NCI-H524 treated with DMSO at 0.1 percent for 48 hours (cell line): ENCODE data around the gene WDPCP.
"Not testable (repeated sequence)": the region's sequence is repeated elsewhere in the genome, so short reads cannot be mapped to it uniquely, and the experiment has no call there.

ENCODE experiments used
- DNase-seq: peaks from one replicate; lab custom pipeline; 2025; lab: John Stamatoyannopoulos, UW

Gene WDPCP

DNA sequence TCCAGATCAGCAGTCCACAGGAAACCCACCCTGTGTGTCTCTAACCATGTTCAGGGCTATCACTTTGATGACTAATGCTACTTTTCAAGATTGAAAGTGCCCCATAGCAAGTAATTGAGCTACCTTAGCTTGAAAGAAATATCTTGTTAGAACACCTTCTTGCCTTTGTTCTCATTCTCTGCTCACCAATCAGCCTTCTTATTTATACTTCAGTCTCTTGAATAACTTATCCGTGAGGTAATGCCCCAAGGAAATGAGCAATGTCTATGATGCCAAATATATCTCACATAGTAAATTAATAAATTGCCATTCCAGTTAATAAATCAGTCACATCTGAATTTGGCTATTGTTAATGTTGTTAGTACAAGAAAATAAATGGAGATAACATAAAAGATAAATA lies 141.6 kb downstream of the WDPCP start:
- no peak for DNase-seq

- DNase-seq = no peak
Measured at GRCh38 chr2:63444565-63445288, 143.6 kb downstream of the WDPCP start.

DNA sequence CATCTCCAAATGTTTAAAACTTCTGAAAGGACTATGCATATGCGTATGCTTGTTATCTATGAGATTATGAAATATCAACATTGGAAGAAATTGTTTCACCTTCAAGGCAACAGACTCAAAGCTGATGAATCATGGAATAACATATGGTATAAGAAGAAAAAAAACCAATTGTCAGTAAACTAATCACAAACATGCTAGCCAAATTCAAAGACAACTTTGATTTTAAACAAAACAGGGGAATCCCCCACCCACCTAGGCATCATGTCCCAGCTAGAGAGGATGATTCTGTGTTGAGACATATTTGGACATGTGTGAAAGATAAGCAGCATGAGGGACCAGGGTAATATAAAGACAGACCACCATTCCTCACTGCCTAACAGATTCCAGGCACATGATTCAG lies 147.7 kb downstream of the WDPCP start:
- no peak for DNase-seq

GRCh38 chr2:63438181-63438580 lies 150.1 kb downstream of the WDPCP start:
- no peak for DNase-seq

- DNase-seq = no peak
Measured at GRCh38 chr2:63436488-63436887, 151.8 kb downstream of the WDPCP start.

GRCh38 chr2:63435070-63435469 lies 153.2 kb downstream of the WDPCP start:
- DNase-seq = no peak

- no peak for DNase-seq
Measured at GRCh38 chr2:63434024-63435001, 154.0 kb downstream of the WDPCP start.

GRCh38 chr2:63432373-63432772 lies 155.9 kb downstream of the WDPCP start:
- no peak for DNase-seq

- no peak for DNase-seq
Measured at GRCh38 chr2:63425606-63426005, 162.7 kb downstream of the WDPCP start.

- no peak for DNase-seq
Measured at GRCh38 chr2:63425079-63425416, 163.2 kb downstream of the WDPCP start.

- peak; percentile 13 for DNase-seq
Measured at GRCh38 chr2:63424329-63425078, 163.8 kb downstream of the WDPCP start.

DNA sequence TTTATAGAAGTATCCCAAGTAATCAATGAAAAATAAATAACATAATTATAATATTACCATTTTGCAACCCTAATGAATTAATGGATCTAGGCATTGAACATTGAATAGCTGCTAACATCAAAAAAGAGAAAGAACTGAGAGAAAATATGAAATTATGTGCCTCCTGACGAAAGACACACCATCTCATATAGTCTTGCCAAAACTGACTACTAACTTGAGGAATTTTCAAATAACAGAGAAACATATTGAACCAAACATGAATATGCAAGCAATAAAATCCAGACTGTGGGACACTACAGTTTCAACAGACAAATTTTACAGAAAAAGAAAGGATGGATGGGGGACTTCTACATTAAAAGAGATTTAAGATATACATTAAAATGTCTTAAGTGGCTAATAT lies 165.7 kb downstream of the WDPCP start:
- no peak for DNase-seq

DNA sequence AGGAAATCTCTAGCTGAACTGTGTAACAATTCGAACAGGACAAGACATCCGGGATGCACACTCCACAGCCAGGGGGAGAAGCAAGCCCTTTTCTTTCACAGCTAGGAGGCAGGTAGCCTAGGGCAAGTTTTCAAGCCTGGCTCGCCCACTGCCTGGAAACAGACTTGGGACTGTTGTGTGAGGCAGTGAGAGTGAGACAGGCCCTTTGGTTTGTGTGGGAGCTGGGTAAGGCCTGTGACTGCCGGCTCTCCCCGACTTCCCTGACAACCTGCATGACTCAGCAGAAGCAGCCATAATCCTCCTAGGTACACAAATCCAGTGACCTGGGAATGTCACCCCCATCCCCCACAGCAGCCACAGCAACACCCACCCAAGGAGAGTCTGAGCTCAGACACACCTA lies 179.7 kb downstream of the WDPCP start:
- DNase-seq = no peak

DNA sequence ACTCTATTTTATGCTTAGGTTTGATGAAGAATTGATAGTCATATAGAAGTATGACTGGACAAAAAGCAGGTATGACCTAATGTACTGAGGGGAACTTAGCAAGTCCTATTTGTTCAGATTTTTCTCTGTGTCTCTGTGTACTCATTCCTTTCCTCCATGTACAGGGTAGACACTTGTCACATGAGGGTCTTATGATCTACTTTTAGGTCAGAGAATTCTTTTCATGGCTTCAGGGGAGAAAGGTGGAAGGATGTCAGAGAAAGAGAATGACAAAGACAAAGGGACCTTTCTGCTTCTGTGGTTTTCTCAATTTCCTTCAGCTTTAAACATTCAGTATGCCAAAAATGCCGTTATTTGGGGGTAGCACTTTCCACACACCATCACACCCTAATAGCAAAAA lies 181.6 kb downstream of the WDPCP start:
- no peak for DNase-seq

DNA sequence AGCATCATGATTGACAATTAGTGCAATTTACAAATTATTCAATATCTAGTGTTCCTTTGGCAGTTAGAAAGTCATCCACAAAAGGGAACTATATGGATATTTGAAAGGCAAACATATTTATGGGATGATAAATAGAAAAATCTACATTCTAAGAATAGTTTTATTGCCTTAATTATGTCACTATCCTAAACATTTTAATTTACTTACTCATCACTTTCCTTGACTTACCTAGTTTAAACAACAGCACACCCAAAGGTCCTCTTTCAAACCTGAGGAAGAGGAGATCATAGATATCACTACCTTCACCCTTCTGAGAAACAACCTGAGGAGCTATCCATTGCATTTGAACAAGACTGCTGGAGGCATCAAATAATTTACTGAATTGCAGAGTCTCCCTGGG lies 184.5 kb downstream of the WDPCP start:
- no peak for DNase-seq

GRCh38 chr2:63402889-63403288 lies 185.4 kb downstream of the WDPCP start:
- not testable (repeated sequence) for DNase-seq

- no peak for DNase-seq
Measured at GRCh38 chr2:63399156-63399555, 189.1 kb downstream of the WDPCP start.

GRCh38 chr2:63379451-63379850 lies 208.8 kb downstream of the WDPCP start:
- DNase-seq = no peak

- DNase-seq = no peak
Measured at GRCh38 chr2:63378589-63378988, 209.7 kb downstream of the WDPCP start.

- DNase-seq = no peak
Measured at GRCh38 chr2:63374341-63374740, 213.9 kb downstream of the WDPCP start.

DNA sequence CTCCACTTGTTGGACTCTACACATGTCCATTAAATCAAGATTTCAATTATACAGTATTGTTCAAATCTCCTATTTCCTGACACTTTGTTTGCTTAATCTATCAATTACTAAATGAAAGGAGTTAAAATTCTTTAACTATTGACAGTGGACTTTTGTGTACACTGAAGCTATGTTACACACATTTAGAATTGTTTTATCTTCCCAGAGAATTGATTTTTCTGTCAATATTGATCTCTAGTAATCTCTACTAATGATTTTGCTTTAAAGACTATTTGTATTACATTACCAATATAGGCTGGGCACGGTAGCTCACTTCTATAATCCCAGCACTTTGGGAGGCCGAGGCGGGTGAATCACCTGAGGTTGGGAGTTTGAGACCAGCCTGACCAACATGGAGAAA lies 215.7 kb downstream of the WDPCP start:
- no peak for DNase-seq

DNA sequence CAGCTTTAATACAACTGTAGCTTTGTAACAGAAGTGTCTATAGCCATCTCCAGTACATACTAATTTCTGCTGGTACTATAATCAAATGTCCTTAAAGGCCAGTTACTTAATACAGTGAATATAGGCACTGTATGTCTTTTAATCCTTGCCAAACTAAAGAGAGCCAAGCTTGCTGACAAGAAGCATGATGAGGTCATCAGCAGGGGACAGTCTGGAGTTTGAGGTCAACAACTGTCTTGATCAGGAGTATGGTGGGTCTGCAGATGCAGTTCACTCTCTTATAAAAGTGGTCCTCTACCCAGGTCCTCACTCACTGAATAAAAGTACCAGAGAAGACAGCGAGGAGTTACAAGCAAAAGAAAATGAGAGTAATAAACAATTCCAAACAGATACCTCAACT lies 219.1 kb downstream of the WDPCP start:
- DNase-seq = no peak

DNA sequence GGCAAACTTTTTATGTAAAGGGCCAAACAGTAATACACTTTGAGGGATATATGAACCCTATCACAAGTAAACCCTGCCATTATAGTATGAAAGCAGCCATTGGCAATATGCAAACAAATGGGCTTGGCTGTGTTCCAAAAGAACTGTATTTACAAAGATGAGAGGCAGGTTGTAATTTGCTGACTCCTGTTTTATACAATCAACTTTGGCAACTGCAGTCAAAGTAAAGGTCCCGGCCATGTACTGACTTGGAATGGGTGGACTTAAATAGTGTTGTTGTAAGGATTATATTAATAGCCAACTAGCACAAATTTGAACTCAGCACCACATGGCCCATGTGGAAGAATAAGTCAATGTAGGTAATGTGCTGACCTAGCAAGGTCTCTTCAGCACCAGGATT lies 223.4 kb downstream of the WDPCP start:
- no peak for DNase-seq
